Activated CD4-positive, alpha-beta T cell treated with anti-CD3 and anti-CD28 coated beads for 36 hours (primary cell): ENCODE measurements around the gene IER2. TPM values are rescaled to one million over a fixed set of nuclear protein-coding genes. Genes with fewer than 3 reads are reported as not detected.
"Not testable (repeated sequence)": the region's sequence is repeated elsewhere in the genome, so short reads cannot be mapped to it uniquely, and the experiment has no call there.

Source experiments
- ATAC-seq: fragments of 200-7000 bp; cut with Tn5 transposase; one replicate; pipeline ENCODE4 v1.10.0; 2021; ENCODE audit warnings: mild to moderate bottlenecking, moderate library complexity
- CTCF ChIA-PET: fragments of 350-600 bp; sonication (Branson Sonifier 250); formaldehyde crosslinking; loops from one replicate; lab custom pipeline; 2021; ENCODE audit warnings: antibody characterized with exemption; lab: Charles Lee
- POLR2A ChIA-PET: fragments of 350-600 bp; sonication (Branson Sonifier 250); formaldehyde crosslinking; loops from one replicate; lab custom pipeline; 2021; ENCODE audit warnings: antibody characterized with exemption, inconsistent platforms; lab: Charles Lee
- DNase-seq: peaks from one replicate; pipeline ENCODE4 v3.0.0-alpha.2; 2020
- H3K27ac Mint-ChIP-seq: one replicate; pipeline ENCODE4 v1.8.0; 2021; ENCODE audit warnings: mixed read lengths
- H3K27me3 Mint-ChIP-seq: one replicate; pipeline ENCODE4 v1.8.0; 2021; ENCODE audit warnings: mixed read lengths
- H3K36me3 Mint-ChIP-seq: one replicate; pipeline ENCODE4 v1.8.0; 2021; ENCODE audit warnings: low read depth, mixed read lengths
- H3K4me1 Mint-ChIP-seq: one replicate; pipeline ENCODE4 v1.8.0; 2021; ENCODE audit warnings: mixed read lengths
- H3K4me3 Mint-ChIP-seq: one replicate; pipeline ENCODE4 v1.8.0; 2021; ENCODE audit warnings: mild to moderate bottlenecking, moderate library complexity, mixed read lengths
- H3K9me3 Mint-ChIP-seq: one replicate; pipeline ENCODE4 v1.8.0; 2021; ENCODE audit warnings: low read depth, mixed read lengths
- intact Hi-C, 2 experiments: fragments of 100-400 bp; cut with DNase I in 1 of 2; cut with micrococcal nuclease in 1 of 2; formaldehyde crosslinking; loops; one replicate each; pipeline versions ENCODE4 v1.14.2 to v1.15.1; 2022 to 2024; cut with DNase I, micrococcal nuclease
- total RNA-seq, 2 experiments: library from RNA; stranded (reverse); gene quantifications; one replicate each; pipeline ENCODE4 v1.2.3, GENCODE V29; 2021

IER2 gene
- total RNA-seq, 2 experiments from 2014 or later, result 109 to 118 TPM

DNA sequence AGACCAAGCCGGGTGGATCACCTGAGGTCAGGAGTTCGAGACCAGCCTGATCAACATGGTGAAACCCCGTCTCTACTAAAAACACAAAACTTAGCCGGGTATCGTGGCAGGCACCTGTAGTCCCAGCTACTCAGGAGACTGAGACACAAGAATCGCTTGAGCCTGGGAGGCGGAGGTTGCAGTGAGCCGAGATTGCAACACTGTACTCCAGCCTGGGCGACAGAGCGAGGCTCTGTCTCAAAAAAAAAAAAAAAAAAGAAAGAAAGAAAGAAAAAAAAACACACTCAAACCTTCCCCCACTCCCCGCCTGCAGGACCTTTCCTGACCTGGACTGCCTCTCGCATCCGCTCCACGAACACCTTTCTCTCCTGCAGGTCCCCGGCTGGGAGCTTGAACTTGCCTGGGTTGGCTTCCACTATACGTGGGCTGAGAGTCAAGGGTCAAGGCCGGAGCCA is 1.0 kb upstream of the IER2 start:
- ChIA-PET CTCF (interaction anchor here (0.5 to 1.5 kb wide), 7 partner anchors 14 to 65 kb away, joined by 3 to 4 read pairs (median 3); partner anchors contain the start of gene NACC1), POLR2A (interaction anchor here (0.6 to 0.7 kb wide), 3 partner anchors 16 to 19 kb away, joined by 3 to 8 read pairs (median 6); no protein-coding TSS in a partner anchor)
- intact Hi-C loops, H3K27me3 Mint-ChIP-seq, ATAC-seq, DNase-seq, H3K9me3 Mint-ChIP-seq: not testable (repeated sequence)
- Mint-ChIP-seq H3K4me1 (peaks cover 18% of the 10 kb centered on the region), H3K27ac (peak overlapping the region; percentile 67), H3K36me3 (peaks cover 30% of the 10 kb centered on the region), H3K4me3 (peak overlapping the region; percentile 87)

DNA sequence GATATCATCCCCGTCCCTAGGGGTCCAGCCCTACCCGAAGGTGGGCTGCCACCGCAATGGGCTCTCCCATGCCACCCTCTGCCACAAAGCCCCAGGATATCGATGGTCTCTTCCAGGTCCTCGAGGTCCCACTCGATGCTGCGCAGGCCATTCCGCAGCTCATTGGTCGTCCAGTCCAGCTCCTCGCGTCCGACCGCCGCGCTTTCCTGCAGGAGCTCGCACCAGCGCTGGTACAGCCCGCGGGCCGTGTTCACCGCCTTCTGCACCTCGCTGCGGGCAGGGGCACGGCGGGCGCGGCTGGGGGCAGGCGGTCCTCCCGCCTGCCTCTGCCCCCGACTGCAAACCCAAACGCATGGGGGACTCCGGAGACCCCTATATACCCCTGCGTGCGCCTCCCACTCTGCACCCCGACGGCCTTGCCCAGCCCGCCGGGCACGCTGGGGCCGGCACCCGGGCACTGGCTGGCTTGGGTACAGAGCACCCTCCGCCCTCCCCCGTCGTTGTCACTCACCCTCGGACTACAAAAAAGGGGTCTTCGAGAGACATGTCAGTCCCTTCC is 504 bp upstream of the IER2 start:
- intact Hi-C loops, result loop anchor here (1.0 to 10.0 kb wide), 15 partner anchors 17 to 1375 kb away; partner anchors contain the start of genes CALR (in 1 of the 2), JUNB (in 1 of the 2) and TECR (in 1 of the 2)
- H3K36me3 Mint-ChIP-seq, result peaks cover 34% of the 10 kb centered on the region
- peak; percentile 65 for DNase-seq
- peak overlapping the region; percentile 87 for H3K4me3 Mint-ChIP-seq
- ATAC-seq, result peak; percentile 2
- POLR2A ChIA-PET, result interaction anchor here (0.6 to 1.0 kb wide), 5 partner anchors 14 to 32 kb away, joined by 3 to 8 read pairs (median 3); partner anchors contain the start of gene NACC1
- no peaks in the 10 kb centered on the region for H3K27me3 Mint-ChIP-seq
- CTCF ChIA-PET, result interaction anchor here (0.5 to 1.5 kb wide), 6 partner anchors 13 to 64 kb away, joined by 3 to 4 read pairs (median 4); partner anchors contain the start of gene NACC1
- no peaks in the 10 kb centered on the region for H3K9me3 Mint-ChIP-seq
- peaks cover 18% of the 10 kb centered on the region for H3K4me1 Mint-ChIP-seq
- peak overlapping the region; percentile 97 for H3K27ac Mint-ChIP-seq

DNA sequence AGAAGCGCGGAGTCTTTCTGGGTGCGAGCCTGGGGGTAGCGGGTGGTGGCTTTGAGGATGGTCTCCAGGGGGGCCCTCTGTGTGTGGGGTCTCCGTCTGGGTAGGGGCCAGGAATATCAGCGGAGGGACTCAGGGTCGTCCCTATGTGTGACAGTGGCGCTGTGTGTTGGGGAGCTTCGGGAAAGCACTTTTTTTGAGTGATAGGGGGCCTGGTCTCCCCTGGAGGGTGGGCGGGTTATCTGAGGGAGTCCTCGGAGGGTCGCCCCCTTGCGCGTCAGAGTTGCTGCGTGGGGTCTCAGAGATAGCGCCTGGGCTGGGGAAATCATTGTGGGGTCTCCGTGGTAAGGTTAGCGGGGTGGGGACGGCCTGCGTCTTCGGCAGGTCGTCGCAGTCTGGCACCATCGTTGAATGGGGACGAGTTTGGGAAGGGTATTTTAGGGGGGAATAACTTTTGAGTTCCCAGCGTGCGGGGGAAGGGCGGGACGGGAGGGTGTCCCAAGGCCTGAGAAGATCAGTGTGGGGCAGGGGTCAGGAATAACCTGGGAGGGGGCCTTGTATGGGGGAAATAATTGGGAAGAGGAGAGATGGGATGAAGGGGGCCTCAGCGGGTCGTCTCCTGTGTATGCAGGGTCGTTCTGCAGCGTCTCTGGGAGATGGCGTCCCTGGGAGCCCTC is 857 bp downstream of the IER2 start:
- ATAC-seq (peak; percentile 4), DNase-seq (peak; percentile 59)
- H3K27me3 Mint-ChIP-seq, result no peaks in the 10 kb centered on the region
- peaks cover 21% of the 10 kb centered on the region for H3K4me1 Mint-ChIP-seq
- peak overlapping the region; percentile 87 for H3K4me3 Mint-ChIP-seq
- intact Hi-C loops, result loop anchor here (1.0 to 10.0 kb wide), 20 partner anchors 16 to 1374 kb away; partner anchors contain the start of genes CALR (in 1 of the 2), JUNB (in 1 of the 2), NACC1 (in 1 of the 2) and RAD23A (in 1 of the 2)
- POLR2A ChIA-PET, result no interaction called here
- peak overlapping the region; percentile 97 for H3K27ac Mint-ChIP-seq
- H3K36me3 Mint-ChIP-seq, result peaks cover 37% of the 10 kb centered on the region
- CTCF ChIA-PET, result interaction anchor here (0.6 kb wide), 1 partner anchor 112 kb away, joined by 3 read pairs; no protein-coding TSS in a partner anchor
- H3K9me3 Mint-ChIP-seq, result no peaks in the 10 kb centered on the region

DNA sequence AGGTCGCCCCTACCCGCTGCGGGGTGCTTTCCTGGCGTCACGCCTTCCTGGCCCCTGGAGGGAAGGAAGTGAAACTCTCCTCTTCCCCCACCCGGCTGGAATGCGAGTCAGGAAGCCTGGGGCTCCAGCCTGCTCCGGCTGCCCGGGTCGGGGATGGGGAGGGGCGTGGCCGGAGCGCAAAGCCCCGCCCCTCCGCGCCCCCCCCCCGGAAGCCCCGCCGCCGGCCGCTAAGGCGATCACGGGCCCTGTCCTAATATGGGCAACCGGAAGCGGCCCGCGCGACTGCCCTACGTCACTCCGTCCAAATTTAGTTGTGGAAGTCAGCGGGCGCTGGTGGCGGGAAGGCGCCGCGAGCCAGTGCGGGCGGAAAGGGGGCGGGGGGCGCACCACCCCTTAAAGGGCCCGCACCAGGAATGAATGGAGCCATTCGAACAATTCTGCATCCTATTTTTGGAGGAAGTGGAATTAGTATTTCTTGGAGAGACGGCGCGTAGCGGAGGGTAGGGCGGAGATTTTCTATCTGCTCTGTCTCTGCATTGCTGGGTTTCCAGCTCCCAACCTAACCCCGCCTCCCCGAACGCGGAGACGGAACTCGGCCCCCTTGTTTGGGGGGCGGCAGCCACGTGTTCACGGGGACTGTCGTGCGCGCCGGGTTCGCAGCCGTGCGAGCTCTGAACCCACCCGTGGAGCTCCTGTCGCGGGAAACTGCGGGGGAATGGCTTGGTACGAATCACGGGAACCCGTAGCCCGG is 1.6 kb downstream of the IER2 start:
- peak overlapping the region; percentile 100 for H3K27ac Mint-ChIP-seq
- peaks cover 28% of the 10 kb centered on the region for H3K4me1 Mint-ChIP-seq
- peak overlapping the region; percentile 87 for H3K4me3 Mint-ChIP-seq
- H3K9me3 Mint-ChIP-seq, result no peaks in the 10 kb centered on the region
- ATAC-seq (peak; percentile 47), DNase-seq (peak; percentile 98)
- CTCF ChIA-PET, result interaction anchor here (0.7 to 1.9 kb wide), 12 partner anchors 11 to 360 kb away, joined by 3 to 11 read pairs (median 4); partner anchors contain the start of genes JUNB and NACC1
- intact Hi-C loops, result loop anchor here (1.0 to 10.0 kb wide), 21 partner anchors 19 to 1373 kb away; partner anchors contain the start of genes ASF1B (in 1 of the 2), CALR (in 1 of the 2), JUNB (in 1 of the 2) and NACC1 (in 1 of the 2)
- no peaks in the 10 kb centered on the region for H3K27me3 Mint-ChIP-seq
- peaks cover 37% of the 10 kb centered on the region for H3K36me3 Mint-ChIP-seq
- POLR2A ChIA-PET, result interaction anchor here (0.8 to 2.1 kb wide), 10 partner anchors 12 to 1263 kb away, joined by 3 to 18 read pairs (median 6); partner anchors contain the start of genes JUNB and NACC1

DNA sequence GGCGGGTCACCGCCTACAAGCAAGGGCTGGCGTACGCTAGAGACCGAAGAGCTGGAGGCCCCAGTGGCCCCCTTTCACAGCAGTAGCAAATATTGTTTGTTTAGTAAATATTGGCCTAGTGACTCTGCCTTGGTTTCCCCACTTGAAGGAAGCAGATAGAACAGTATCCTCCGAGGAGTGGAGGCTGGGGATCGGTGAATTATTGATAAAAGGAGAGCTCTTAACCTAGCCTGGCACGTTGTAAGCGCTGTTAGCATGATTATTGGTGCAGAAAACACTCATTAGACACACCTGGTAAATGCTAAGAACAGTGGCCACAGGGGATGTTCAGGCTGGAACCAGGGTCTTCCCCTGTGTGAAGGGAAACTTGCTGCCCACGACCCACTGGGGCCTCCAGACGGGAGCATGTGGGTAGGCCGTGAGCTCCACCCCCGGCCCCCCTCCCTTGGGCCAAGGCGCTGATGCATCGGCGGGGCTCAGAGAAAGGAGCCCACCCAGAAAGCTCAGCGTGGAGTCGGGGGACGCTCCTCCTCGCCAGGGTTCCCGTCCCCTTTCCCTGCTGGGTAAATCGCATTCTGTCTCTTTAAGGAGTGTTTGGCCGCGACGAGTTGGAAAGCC is 2.3 kb downstream of the IER2 start:
- intact Hi-C loops, result loop anchor here (1.0 to 10.0 kb wide), 12 partner anchors 53 to 1372 kb away; partner anchors contain the start of genes ASF1B (in 1 of the 2), JUNB (in 1 of the 2), TECR (in 1 of the 2) and TRIR (in 1 of the 2)
- Mint-ChIP-seq H3K9me3 (no peaks in the 10 kb centered on the region), H3K4me3 (peak overlapping the region; percentile 87), H3K27ac (peak overlapping the region; percentile 100), H3K4me1 (peaks cover 31% of the 10 kb centered on the region), H3K36me3 (peaks cover 35% of the 10 kb centered on the region), H3K27me3 (no peaks in the 10 kb centered on the region)
- DNase-seq, result no peak
- peak; percentile 12 for ATAC-seq
- ChIA-PET POLR2A (interaction anchor here (0.8 to 2.1 kb wide), 10 partner anchors 11 to 1263 kb away, joined by 3 to 18 read pairs (median 6); partner anchors contain the start of genes JUNB and NACC1), CTCF (interaction anchor here (0.6 to 1.9 kb wide), 14 partner anchors 11 to 643 kb away, joined by 3 to 11 read pairs (median 4); partner anchors contain the start of genes JUNB, NACC1 and ZSWIM4)

DNA sequence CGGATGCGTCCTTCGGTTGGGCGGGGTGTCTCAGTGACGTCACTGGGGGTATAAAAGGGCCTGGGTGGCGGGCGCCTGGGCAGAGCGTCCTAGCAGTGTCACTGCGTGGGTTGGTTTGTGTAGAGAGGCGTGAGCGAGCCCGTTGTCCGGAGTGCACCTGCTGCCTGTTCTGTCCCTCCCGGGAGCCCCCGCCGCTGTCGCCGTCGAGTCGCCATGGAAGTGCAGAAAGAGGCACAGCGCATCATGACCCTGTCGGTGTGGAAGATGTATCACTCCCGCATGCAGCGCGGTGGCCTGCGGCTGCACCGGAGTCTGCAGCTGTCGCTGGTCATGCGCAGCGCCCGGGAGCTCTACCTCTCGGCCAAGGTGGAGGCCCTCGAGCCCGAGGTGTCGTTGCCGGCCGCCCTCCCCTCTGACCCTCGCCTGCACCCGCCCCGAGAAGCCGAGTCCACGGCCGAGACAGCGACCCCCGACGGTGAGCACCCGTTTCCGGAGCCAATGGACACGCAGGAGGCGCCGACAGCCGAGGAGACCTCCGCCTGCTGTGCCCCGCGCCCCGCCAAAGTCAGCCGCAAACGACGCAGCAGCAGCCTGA is 2.9 kb downstream of the IER2 start:
- intact Hi-C loops, result loop anchor here (1.0 to 10.0 kb wide), 12 partner anchors 54 to 1372 kb away; partner anchors contain the start of genes ASF1B (in 1 of the 2), JUNB (in 1 of the 2), TECR (in 1 of the 2) and TRIR (in 1 of the 2)
- Mint-ChIP-seq H3K27me3 (no peaks in the 10 kb centered on the region), H3K4me1 (peaks cover 34% of the 10 kb centered on the region), H3K36me3 (peaks cover 35% of the 10 kb centered on the region), H3K27ac (peak overlapping the region; percentile 100), H3K9me3 (no peaks in the 10 kb centered on the region), H3K4me3 (peak overlapping the region; percentile 87)
- CTCF ChIA-PET, result interaction anchor here (0.6 to 1.9 kb wide), 9 partner anchors 10 to 642 kb away, joined by 3 to 11 read pairs (median 4); partner anchors contain the start of genes JUNB, NACC1 and ZSWIM4
- peak; percentile 21 for ATAC-seq
- peak; percentile 97 for DNase-seq
- POLR2A ChIA-PET, result interaction anchor here (0.6 to 2.1 kb wide), 10 partner anchors 10 to 361 kb away, joined by 3 to 18 read pairs (median 6); partner anchors contain the start of genes JUNB and NACC1

DNA sequence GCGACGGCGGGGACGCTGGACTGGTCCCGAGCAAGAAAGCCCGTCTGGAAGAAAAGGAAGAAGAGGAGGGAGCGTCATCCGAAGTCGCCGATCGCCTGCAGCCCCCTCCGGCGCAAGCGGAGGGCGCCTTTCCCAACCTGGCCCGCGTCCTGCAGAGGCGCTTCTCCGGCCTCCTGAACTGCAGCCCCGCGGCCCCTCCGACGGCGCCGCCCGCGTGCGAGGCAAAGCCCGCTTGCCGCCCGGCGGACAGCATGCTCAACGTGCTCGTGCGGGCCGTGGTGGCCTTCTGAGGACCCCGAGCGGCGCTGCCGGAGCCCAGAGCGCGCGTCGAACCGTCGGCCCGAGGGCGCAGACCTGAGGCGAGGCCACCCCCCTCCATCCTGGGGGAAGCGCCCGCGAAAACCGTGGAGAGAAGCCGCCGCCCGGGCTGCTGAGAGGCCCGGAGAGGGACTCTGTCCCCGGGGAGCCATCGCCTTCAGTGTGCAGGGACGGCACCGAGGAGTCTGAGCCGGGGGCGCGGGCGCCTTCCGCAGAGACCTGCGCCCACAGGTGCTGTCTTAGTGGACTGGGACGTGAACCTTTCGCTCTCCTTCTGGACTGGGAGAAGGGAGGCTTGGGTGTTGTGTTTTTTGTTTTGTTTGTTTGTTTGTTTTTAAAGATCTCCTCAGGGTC is 3.5 kb downstream of the IER2 start:
- ATAC-seq (no peak), DNase-seq (peak; percentile 35)
- Mint-ChIP-seq H3K36me3 (peaks cover 32% of the 10 kb centered on the region), H3K27ac (peak overlapping the region; percentile 100), H3K4me1 (peaks cover 36% of the 10 kb centered on the region), H3K9me3 (no peaks in the 10 kb centered on the region), H3K27me3 (no peaks in the 10 kb centered on the region), H3K4me3 (peak overlapping the region; percentile 87)
- ChIA-PET POLR2A (interaction anchor here (0.6 to 2.1 kb wide), 8 partner anchors 10 to 80 kb away, joined by 3 to 18 read pairs (median 8); partner anchors contain the start of gene NACC1), CTCF (interaction anchor here (1.8 to 1.9 kb wide), 3 partner anchors 11 to 36 kb away, joined by 5 to 7 read pairs (median 7); partner anchors contain the start of gene NACC1)
- intact Hi-C loops, result loop anchor here (2.0 to 10.0 kb wide), 10 partner anchors 41 to 1371 kb away; partner anchors contain the start of genes ASF1B (in 1 of the 2), JUNB (in 1 of the 2) and TECR (in 1 of the 2)

DNA sequence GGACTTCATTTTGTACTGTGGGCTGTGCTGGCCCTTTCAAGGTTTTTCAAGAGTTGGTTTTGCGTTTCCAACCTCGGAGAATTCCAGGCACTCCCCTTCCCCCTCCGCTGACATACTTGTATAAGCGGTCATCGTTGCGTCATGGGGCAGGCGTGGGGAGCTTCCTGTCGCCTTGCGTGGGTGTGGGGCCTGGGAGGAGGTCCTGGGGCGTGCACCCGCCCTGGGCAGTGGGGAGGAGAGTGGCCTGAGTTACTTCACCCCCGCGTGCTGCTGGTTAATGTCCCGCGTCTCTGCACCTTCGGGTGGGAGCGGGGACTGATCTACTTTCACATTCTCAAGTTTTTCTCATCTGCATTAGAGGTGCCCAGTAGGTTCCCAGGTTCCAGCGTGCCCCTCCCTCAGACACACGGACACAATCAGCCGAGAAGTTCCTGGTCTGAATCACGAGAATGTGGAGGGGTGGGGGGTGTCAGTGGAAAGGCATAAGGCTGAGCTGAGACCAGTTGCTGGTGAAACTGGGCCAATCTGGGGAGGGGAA is 4.1 kb downstream of the IER2 start:
- POLR2A ChIA-PET, result interaction anchor here (0.7 to 1.7 kb wide), 4 partner anchors 9 to 22 kb away, joined by 8 to 15 read pairs (median 12); no protein-coding TSS in a partner anchor
- Mint-ChIP-seq H3K9me3 (no peaks in the 10 kb centered on the region), H3K4me3 (peak overlapping the region; percentile 87), H3K27ac (peak overlapping the region; percentile 100), H3K27me3 (no peaks in the 10 kb centered on the region), H3K36me3 (peaks cover 32% of the 10 kb centered on the region), H3K4me1 (peaks cover 30% of the 10 kb centered on the region)
- intact Hi-C loops, result loop anchor here (2.0 to 10.0 kb wide), 6 partner anchors 40 to 1370 kb away; partner anchors contain the start of genes JUNB (in 1 of the 2) and TECR (in 1 of the 2)
- CTCF ChIA-PET, result interaction anchor here (1.0 to 1.9 kb wide), 8 partner anchors 9 to 1228 kb away, joined by 3 to 12 read pairs (median 7); partner anchors contain the start of gene NACC1
- ATAC-seq, result no peak
- DNase-seq, result peak; percentile 83
